Stimulated activated CD4-positive, alpha-beta T cell treated with anti-CD3 and anti-CD28 coated beads, Interleukin-12 subunit alpha, Interleukin-12 subunit beta, amount 100 ng/mL, for 4 hours (primary cell): Measurements from ENCODE around the gene KCNJ10.
"Not testable (repeated sequence)": the region's sequence is repeated elsewhere in the genome, so short reads cannot be mapped to it uniquely, and the experiment has no call there.

ENCODE experiments used
- DNase-seq: peaks from one replicate; pipeline ENCODE4 v3.0.0-alpha.2; 2020

KCNJ10 gene

DNA sequence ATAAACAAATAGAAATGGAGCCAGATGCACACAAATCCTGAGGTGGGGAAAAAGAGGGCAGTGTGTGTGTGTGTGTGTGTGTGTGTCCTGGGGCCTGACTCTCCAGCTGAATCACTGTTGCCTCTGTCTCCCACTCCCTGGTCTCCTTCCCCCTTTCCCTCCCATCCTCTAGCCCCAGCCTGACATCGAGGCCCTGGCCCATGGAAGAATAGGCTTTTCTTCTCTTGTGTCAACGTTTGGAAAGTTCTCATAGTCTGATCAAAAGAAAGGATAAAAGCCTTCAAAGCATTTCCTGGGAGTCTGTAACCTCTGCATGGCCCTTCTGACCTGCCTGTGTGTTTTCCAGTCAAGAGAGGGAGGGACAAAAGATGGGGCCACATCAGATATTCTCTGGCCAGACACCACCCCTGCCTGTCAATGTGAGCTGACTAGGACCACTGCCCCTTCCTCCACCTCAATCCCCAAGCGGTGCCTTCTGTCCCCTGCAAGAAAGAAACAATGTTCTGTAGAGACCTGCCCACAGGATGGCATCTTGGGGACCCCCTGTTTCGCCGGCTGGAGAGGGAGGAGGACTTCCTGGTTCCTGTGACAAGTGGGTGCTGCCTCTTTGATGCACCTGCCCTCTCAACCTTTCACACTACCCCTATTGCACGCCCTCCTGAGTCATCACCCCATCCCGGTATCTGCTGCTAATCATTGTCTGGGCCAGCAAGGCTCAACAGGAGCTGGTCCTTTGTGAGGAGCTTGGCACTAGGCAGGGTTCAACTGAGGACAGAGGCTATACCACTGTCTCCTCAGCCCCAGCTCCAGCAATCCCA is 16.2 kb downstream of the KCNJ10 start:
- no peak for DNase-seq

DNA sequence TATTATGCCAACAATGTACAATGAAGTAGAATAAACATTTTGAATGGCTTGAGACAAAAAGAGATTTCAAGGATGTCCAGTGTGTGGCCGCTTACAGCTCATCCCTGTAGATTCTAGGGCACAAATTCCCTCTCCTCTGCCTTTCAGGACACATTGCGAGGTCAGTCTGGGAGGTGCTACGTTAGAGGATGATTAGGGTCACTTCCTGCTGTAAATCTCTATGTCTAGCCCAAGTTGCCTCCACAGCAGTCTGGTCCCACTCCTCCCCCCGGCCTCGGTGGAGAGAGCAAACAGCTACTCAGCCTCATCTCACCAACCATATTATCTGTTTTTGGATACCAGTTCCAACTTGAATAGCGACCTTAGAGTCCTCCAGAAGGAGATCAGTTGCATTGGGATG is 17.0 kb downstream of the KCNJ10 start:
- DNase-seq, result no peak

DNA sequence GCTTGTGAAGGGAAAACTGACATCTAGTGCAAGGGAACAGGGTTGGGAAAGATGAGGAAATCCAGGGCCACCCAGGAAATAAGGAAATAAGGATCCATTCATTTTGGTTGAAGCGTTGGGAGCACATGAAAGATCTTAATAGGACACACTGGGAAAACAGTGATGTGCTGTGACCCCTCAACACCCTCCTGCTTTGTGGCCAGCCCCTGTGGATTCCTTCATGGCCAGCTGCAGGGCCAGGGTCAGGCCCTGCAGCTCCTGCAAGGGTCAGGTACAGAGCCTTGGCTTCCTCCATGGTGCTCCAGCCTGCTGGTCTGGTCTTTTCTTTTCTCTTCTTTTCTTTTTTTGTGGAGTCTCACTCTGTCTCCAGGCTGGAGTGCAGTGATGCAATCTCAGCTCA is 19.3 kb downstream of the KCNJ10 start:
- no peak for DNase-seq

DNA sequence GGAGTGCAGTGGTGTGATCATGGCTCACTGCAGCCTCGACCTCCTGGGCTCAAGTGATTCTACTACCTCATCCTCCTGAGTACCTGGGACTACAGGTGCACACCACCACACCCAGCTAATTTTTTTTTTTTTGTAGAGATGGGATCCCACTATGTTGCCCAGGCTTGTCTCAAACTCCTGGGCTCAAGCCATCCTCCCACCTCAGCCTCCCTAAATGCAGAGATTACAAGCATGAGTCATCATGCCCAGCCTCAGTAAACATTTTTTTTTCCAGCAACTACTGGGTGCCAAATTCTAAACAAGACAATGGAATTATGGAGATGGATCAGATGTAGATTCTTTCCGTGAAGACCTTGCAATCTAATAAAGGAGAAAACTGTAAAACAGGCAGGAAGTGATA is 19.8 kb downstream of the KCNJ10 start:
- not testable (repeated sequence) for DNase-seq

DNA sequence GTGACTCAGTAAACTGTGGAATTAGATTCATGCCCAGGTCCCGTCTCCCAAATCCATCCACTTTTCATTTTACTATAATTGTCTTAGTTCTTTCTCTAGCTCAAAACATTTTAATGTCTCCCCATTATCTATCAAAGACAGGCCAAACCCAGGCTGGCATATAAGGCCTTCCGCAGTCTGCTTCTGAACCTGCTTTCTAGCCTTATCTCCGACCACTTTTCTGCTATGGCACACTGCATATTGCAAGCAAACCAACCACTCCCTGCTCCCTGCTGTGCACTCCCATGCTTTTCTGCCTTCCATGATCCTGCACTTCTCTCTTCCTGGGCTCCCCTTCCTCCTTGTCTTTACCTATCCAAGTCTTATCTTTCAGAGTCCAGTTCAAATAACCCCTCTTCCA is 20.9 kb downstream of the KCNJ10 start:
- DNase-seq, result no peak

DNA sequence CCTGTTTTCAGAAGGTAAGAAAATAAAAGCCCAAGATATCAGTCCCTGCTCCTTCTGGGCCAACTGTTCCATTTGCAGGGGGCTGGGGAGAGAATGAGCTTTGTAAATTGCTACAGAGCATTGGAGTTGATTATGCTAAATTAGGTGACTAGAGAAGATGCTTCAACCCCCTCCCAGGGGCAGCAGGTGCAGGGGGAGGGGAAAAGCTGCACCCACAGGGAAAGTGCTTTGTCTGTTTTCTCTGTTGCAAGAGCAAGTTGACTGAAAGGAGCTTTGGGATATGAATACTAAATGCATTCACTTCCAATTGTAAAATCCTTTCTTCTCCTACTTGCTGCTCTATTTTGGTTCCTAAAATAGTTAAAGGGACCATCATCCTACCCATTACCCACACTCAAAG is 21.6 kb downstream of the KCNJ10 start:
- no peak for DNase-seq

DNA sequence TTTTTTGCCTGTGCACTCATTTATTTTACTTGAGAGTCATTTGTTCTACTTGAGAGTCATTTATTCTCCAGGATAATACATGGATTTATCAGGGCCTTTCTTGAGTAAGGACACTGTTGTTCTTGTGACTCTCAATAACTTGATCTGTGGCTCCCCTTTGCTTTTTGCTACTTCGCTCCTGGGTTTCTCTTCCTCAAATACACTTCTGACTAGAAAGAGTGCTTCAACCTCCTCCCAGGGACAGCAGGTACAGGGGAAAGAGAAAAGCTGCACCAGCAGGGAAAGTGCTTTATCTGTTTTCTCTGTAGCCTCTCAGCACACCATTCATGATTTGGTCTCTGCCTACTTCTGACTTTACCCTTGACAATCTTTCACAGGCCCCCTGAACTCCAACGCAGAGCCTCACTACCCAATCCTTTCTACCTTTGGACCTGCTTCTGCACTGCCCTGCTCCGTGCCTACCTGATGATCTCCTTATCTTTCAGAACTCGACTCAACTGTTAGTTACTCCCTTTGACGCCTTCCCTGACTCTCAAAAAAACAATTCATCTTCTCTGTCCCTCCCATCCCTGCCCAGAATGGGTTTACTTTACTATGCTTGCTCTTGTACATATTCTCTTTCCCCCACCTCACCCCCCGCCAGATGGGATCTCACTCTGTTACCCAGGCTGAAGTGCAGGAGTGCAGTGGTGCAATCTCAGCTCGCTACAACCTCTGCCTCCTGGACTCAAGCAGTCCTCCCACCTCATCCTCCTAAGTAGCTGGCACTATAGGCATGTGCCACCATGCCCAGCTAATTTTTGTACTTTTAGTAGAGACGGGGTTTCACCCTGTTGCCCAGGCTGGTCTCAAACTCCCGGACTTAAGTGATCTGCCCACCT is 22.6 kb downstream of the KCNJ10 start:
- no peak for DNase-seq

DNA sequence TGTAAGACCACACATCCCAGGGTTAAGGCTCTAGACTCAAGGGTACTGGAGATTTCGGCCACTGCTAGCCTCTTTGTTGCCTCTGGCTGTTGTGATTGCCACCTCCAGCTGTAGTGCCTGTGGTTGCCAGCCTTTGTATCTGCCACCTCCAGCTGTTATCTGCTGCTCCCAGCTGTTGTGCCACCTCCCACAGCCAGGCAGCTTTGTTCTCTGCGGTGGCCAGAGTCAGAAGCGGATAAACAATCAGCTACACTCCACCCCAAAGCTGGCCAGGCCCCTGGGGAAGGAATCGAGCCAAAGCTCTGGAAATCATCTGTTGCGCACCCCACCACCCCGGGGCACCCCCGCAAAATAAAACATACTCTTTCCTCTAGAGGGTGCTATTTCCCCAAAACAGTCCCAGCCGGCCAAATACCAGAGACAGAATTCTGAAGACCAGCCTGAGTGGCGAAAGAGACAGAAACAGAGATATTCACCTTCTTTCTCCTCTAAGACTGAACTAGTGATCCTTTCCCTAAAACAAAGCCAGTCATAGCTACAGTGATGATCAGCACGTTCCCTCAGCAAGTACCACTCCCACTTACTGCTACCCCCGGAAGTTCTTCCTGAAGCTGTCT is 23.4 kb downstream of the KCNJ10 start:
- DNase-seq, result no peak

DNA sequence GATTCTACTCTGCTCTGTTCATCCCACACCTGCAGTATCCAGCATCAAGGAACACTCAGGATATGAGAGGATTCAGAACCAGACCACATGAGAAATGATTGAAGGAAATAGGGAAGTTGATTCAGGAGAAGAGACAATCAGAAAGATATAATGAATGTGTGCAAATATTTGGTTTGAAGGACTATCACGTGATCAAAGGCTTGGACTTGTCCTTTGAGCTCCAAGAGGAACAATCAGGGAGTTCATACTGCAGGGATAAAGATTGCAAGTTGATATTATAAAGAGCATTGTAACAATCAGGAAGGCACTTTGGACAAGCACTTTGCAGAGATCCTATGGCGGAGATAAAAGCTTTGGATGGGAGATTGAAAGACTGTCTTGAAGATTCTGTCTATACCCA is 24.3 kb downstream of the KCNJ10 start:
- no peak for DNase-seq

DNA sequence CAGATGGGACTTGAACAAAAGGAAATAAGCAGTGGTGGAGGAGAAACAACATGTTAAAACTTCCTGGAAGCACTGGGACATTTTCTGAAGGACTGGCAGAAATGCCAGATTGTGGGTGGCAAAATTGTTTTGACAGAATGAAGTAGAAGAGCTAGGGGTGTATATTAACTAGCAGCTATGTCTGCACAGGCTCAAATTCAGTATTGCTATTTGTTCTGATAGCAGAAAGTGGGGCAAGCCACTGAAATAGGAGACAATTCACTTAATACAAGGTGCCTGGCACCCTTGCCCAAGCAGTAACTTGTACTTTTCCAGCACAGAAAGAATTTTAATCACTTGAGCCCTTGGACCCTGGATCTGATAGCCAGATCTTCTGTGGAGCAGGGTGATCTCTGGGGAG is 26.4 kb downstream of the KCNJ10 start:
- no peak for DNase-seq

DNA sequence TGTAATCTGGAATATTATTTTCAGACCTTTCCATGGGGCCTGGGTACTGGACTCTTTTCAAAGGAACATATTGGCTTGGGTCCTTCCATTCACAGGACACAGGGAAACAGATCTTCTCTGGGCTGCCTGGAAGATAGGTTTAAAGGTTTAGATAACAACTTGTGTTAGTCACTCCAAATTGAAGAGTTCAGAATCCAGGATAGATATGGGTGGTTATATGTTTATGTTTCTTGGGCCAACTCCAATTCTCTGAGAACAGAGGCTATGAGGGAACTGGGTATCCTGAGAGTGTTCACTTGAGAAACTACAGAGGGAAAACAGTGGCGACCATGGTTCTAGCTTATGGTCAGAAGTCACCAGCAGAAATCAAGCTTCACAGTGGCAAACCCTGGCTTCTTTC is 29.5 kb downstream of the KCNJ10 start:
- DNase-seq, result no peak

DNA sequence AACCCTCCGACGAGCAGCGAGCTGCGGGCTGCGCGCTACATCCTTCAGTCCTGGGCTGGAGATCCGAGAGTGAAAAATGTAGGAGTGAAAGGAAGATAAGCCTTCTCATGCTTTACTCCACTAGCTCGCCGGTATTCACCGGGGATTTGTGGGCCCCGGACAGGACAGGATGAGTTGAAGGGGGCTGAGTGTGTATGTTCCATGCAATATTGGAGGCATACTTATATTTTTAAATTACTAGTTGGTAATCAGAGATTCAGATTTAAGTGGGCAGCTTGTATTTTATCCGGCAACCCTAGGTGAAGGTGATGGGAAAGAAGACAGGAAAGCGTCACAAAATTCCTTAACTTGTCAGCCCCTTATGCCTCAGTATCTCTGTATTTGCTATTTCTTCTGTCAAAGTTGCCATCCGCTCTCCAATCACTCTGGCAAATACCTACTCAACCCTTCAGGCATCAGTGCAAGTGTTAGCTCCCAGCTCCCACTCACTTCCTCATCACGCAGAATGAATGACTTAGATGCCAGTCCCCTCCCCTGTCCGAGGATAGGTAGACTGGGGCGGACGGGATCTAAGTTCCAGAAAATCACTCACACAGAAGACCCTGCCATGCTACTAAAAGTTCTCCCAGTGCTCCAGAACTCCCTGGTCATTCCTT is 37.7 kb downstream of the KCNJ10 start:
- DNase-seq, result no peak

DNA sequence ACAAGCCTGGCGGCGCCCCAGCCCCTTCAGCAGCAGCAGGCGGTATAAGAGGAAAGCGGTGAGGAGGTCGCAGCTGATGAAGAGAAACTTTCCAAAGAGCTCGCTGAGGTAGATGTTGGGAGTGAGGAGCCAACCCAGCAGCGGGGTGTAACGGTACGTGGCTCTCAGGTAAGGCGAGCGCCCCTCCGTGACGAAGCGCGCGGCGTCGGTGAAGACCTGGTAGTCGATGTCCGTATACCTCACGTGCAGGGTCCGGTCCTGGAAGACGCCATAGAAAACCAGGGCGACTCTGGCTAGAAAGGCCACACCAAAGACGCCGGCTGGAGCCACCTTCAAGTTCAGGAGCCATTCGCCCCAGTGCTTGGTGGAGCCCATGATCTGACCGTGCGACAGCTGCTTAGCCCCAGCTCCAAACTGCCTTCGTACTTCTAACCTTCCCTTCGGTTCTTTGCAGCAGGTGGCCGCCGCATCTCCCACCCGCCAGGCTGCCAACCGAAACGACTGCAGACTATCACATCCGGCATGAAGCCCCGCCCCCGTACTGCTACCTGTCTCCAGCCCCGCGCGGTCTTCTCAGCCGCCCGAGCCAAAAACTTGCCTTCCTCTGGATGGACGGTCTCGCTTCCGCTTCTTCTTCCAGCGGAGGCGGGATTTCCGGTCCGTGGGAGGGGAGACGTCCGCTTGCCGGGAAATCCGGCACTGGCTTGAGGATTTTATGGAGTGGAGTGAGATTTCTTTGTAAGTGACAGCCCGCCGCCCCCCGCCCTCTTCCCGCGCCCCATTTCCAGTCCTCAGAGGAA is 38.4 kb downstream of the KCNJ10 start, which contains the start of gene PIGM:
PIGM (minus strand) TSS at position 626 of the 800 bp plus-strand sequence; CDS start at position 375, 251 bp downstream.
- peak; percentile 91 for DNase-seq

DNA sequence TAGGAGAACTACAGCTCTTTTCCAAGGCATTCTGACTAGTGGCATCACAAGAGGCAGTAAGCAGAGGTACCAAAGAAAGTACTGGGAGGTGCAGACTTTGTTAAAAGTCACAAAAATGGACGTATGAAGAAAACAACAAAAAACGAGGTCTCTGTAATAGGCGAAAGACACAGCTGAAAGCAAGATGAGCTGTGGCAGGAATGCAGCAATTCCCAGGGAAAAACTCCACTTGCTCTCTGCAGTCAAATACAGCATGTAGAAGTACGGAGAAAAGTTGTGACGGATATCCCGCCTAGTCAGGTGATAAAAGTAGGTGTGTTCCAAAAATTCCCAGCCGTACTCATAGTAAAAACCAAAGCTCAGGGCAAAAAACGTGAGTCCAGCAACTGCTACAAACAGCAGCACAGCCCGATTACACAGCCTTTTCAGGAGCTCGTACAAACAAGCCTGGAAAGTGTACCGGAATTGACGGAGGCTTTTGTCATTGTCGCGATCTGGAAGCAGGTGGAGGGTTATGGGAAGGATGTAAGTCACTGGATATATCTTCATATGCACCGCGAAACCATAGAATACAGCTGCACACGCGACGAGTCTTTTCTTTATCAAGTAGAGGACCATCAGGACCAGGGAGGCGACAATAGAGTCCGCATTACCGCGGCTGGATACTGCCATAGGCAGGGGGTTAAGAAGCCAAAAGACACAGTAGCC is 39.1 kb downstream of the KCNJ10 start:
- no peak for DNase-seq

DNA sequence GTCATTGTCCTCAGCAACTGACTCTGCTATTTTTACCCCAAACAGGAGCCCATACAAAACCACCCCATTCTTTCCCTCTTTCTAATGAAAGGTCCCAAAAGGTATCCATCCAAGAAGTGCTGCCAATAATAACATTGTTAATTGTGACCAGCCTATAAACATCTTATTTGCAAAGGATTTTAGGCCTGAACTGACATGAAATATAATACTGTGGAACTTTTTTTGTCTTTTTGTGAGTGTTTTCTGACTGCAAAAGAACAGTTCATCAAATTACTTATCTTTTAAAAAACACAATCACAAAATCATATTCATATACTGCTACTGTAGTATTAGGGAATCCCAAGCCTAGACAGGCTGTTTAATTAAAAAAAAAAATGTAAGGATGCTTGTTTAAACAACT is 41.5 kb downstream of the KCNJ10 start:
- no peak for DNase-seq

DNA sequence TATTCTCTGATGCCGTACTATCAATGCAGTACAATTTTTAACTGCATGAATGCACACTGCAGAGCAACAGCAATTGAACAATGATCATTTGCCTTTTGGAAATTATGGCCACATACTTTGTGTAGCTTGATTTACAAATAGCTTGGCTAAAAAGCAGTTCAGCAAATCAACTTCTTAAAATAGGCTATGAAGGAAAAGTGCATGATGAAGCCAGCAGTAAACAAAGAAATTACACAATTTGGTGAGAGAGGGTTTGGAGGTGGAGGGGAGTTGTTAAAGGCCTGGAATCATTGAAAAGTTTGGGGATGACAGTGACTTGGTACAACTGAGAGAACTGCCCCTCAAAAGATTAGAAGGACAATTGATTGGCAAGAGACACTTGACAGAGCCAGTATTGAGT is 44.6 kb downstream of the KCNJ10 start:
- no peak for DNase-seq

DNA sequence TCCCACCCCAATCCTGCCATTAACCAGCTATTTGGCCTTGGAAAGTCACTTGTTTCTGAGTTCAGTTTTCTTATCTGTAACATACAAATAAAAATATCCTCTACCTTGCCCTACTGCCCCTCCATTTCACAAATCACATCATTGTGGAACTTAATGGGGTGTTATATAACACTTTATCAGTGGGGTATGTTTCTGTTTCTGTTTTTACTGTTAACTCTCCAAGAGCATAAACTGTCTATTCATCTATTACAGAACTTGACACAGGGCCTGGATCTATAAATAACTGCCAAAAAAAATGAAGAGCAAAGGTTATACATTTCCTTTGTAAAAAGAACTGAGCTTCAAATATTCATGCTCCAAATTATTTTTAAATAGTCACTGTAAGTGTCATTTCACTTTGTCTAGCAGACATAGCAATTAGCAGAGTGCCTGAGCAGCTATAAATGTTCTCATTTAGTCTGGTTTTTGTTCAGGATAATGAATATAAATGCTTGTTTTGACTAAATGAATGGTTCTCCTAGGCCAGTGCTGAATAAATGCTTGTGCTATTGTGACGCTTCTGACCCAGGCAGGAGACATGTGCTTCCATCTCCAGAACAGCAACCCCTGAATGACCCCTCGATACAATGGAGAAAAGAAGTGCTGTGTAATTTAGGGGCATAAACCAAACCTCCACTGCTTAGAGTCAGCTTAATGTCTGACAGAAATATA is 45.6 kb downstream of the KCNJ10 start:
- DNase-seq, result no peak

DNA sequence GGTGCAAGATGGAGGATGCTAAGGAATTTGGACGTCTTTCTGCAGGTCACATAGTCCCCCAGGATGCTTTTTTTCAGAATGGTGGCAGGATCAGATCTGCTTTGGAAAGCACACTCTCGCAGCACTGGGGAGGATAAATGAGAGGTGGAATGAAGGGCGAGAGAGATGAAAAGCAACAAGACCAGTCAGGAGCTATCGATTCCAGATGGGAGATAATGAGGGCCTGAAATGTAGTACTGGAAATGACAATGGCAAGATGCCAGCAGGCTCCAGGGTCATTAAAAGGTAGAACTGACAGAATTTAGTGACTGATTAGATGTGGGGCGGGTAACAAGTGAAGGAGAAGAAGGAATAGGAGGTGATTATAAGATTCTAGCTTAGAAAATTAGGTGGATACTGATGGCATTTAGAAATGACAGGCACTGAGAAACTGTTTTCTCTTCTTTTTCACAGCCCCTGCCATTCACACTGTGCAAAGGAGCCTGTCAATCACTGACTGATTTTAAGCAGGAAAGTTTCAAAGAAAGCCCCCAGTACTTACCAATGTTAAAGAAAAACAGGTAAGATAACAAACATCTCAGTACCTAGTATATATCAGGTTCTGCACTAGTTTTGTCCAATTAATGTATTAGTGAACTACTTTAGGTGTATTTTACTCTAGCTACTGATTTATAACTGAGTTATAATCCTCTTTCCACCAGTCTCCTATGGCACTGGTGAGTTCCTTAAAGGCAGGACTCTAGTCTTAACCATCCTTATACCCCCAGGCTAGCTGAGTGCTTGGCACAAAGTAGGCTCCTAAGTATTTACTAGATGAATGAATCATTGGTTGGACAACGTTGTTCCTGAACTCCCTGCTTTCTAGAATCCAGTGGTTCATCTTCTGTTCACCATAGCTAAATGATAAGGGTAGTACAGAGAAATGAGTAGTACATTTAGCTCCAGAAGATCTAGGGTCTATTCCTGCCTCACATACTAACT is 47.3 kb downstream of the KCNJ10 start:
- DNase-seq, result no peak

DNA sequence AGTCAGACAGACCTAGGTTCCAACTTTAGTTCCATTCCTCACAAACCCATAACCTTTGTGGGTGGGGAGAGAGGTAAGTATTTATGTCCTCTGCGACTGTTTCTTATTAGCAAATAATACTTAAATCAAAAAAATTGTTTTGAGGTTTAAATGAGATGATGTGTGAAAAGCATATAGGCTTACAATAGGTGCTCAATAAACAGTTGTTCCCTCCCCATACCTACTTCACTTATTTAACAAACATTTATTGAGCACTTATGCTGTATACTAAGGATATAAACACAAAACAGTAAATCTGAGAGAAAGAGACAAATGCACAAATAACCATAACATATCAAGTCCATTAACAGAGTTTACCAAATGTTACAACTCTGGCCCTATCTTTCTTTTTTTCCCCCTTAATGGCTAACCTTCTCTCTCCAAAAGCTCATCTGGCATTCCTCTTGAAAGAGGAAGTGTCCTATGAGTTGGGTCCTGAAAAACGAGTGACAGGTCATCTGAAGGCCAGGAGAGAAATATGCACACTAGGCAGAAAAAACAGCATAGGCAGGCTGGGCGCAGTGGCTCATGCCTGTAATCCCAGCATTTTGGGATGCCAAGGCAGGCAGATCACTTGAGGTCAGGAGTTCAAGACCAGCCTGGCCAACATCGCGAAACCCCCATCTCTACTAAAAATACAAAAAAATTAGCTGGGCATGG is 48.4 kb downstream of the KCNJ10 start:
- DNase-seq, result no peak
